Measurements from ENCODE around the gene RPE65.

The RPE65 gene

DNA sequence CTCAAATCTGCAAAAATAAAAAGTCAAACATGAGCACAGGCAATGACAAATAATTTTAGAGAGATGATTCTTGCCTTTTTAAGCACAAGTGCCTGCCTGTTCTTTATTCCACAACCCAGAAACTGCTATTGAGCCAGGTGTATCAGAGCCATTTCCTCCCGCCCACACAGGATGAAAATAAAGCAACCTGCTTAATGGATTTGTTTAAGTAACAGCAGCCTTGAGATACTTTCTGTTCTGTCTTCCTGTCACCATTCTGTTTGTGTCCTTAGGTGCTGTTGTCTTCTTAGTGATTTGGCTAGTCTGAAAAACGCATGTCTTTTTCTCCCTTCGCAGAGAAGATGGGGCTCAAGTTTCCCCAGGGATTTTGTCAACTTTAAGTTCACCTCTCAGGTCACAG, 11.4 kb downstream of the RPE65 start:
- in situ Hi-C loops (cut with MboI; ENCODE audit: low pct_unique_long_range_greater_than_20kb, low sequenced_read_pairs, unreplicated experiment) = no loop called here
- no peak for DNase-seq (ENCODE audit: low spot score)
- no peak for TF ChIP-seq CTCF (IDR thresholded peaks at IDR 0.05; ENCODE audit: extremely low read depth, insufficient read depth, missing control alignments)

GRCh38 chr1:68433395-68433794, 16.4 kb downstream of the RPE65 start:
- no peak for TF ChIP-seq CTCF (IDR thresholded peaks at IDR 0.05; ENCODE audit: extremely low read depth, insufficient read depth, missing control alignments)
- in situ Hi-C loops (cut with MboI; ENCODE audit: low pct_unique_long_range_greater_than_20kb, low sequenced_read_pairs, unreplicated experiment) = no loop called here

GRCh38 chr1:68431076-68431475, 18.7 kb downstream of the RPE65 start:
- in situ Hi-C loops (cut with MboI; ENCODE audit: low pct_unique_long_range_greater_than_20kb, low sequenced_read_pairs, unreplicated experiment) = no loop called here
- no peak for DNase-seq (ENCODE audit: low spot score)
- no peak for TF ChIP-seq CTCF (IDR thresholded peaks at IDR 0.05; ENCODE audit: extremely low read depth, insufficient read depth, missing control alignments)

More at GRCh38 chr1:68433395-68433794, 16.4 kb downstream of the RPE65 start:
- DNase-seq (ENCODE audit: low spot score) = no peak

DNA sequence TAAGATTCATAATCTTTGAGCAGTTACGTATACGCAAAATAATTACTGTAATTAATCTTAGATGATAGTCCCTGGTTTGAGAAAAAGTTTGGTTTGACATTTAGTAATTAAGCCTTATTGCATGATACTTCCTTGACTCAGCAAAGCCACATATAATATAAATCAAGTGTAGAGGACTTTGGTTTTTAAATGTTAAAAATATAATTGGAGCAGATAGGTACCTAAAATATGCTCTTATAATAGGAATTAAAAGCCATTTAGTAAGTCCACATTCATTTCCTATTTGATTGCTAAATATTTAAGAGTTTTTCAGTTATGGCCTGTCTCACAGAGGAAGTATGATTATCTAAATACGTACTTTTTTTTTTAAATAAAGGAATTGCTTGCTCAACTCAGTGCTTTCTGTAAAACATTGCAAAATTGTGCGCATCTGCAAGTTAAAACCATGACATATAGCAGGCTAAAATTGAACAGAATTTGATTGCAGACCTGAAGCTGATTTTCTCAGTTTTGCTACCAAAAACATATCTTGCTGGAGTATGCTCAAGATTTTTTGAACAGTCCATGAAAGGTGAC, 20.4 kb downstream of the RPE65 start:
- no peak for TF ChIP-seq CTCF (IDR thresholded peaks at IDR 0.05; ENCODE audit: extremely low read depth, insufficient read depth, missing control alignments)
- DNase-seq (ENCODE audit: low spot score) = no peak
- in situ Hi-C loops (cut with MboI; ENCODE audit: low pct_unique_long_range_greater_than_20kb, low sequenced_read_pairs, unreplicated experiment) = no loop called here

- TF ChIP-seq CTCF (IDR thresholded peaks at IDR 0.05; ENCODE audit: extremely low read depth, insufficient read depth, missing control alignments) = no peak
- no peak for DNase-seq (ENCODE audit: low spot score)
- in situ Hi-C loops (cut with MboI; ENCODE audit: low pct_unique_long_range_greater_than_20kb, low sequenced_read_pairs, unreplicated experiment) = no loop called here
Measured at GRCh38 chr1:68426594-68426993, 23.2 kb downstream of the RPE65 start.

- no peak for TF ChIP-seq CTCF (IDR thresholded peaks at IDR 0.05; ENCODE audit: extremely low read depth, insufficient read depth, missing control alignments)
- no peak for DNase-seq (ENCODE audit: low spot score)
- in situ Hi-C loops (cut with MboI; ENCODE audit: low pct_unique_long_range_greater_than_20kb, low sequenced_read_pairs, unreplicated experiment) = no loop called here
Measured at GRCh38 chr1:68421350-68421749, 28.4 kb downstream of the RPE65 start.

DNA sequence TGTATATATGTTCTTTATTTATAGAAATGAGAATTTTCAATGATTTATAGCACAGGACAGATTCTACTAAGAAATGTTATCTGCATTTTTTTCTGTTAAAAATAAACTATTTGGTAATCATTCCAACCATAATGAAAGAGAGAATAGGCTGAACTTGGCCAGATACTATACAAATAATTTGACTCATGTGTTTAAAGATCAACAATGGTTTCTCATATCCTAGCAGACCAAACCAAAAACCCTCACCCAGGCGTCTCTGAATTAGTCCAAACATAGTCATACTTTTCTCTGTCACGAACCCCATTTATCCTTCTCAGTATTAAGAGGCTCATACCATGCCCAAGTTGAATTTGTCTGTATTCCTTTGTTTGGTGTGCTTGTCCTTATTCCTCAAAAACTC, 40.3 kb downstream of the RPE65 start:
- in situ Hi-C loops (cut with MboI; ENCODE audit: low pct_unique_long_range_greater_than_20kb, low sequenced_read_pairs, unreplicated experiment) = no loop called here
- TF ChIP-seq CTCF (IDR thresholded peaks at IDR 0.05; ENCODE audit: extremely low read depth, insufficient read depth, missing control alignments) = no peak
- DNase-seq (ENCODE audit: low spot score) = no peak

Measured in GM13977 (cell line).